Stimulated activated CD4-positive, alpha-beta T cell treated with anti-CD3 and anti-CD28 coated beads, Interleukin-4, amount 100 ng/mL, for 48 hours (primary cell): ENCODE results near the gene KNSTRN.

Source experiments
- DNase-seq, 2 donors: peaks; one replicate each; pipeline ENCODE4 v3.0.0-alpha.2; 2020; ENCODE audit warnings: low read depth in 2 of 2

The KNSTRN gene

GRCh38 chr15:40365624-40366456 is 16.7 kb upstream of the KNSTRN start:
- DNase-seq = no peak

GRCh38 chr15:40366457-40367370 is 15.8 kb upstream of the KNSTRN start:
- no peak for DNase-seq

GRCh38 chr15:40367371-40367685 is 15.2 kb upstream of the KNSTRN start:
- no peak for DNase-seq

GRCh38 chr15:40367686-40368611 is 14.6 kb upstream of the KNSTRN start:
- DNase-seq = peak; percentile 73 to 78

GRCh38 chr15:40368719-40369473 is 13.6 kb upstream of the KNSTRN start:
- no peak for DNase-seq

GRCh38 chr15:40369474-40369869 is 13.0 kb upstream of the KNSTRN start:
- DNase-seq = no peak

GRCh38 chr15:40369971-40370370 is 12.6 kb upstream of the KNSTRN start:
- no peak for DNase-seq

- no peak for DNase-seq
Measured at GRCh38 chr15:40372981-40373380, 9.5 kb upstream of the KNSTRN start.

GRCh38 chr15:40377606-40378005 is 4.9 kb upstream of the KNSTRN start:
- DNase-seq = no peak

- no peak for DNase-seq
Measured at GRCh38 chr15:40379374-40379773, 3.1 kb upstream of the KNSTRN start.

- no peak for DNase-seq
Measured at GRCh38 chr15:40379853-40380252, 2.7 kb upstream of the KNSTRN start.

GRCh38 chr15:40380636-40381035 is 1.9 kb upstream of the KNSTRN start:
- no peak for DNase-seq

- DNase-seq = no peak
Measured at GRCh38 chr15:40381818-40382529, 547 bp upstream of the KNSTRN start.

- no peak for DNase-seq
Measured at GRCh38 chr15:40386480-40386879, 4.0 kb downstream of the KNSTRN start.

GRCh38 chr15:40388941-40389823 is 6.7 kb downstream of the KNSTRN start:
- no peak for DNase-seq

- DNase-seq = no peak
Measured at GRCh38 chr15:40389824-40390595, 7.5 kb downstream of the KNSTRN start.

GRCh38 chr15:40392986-40393948 is 10.7 kb downstream of the KNSTRN start:
- no peak for DNase-seq
